GM10266 (cell line): Measurements from ENCODE around the gene ASCC2.

ENCODE experiments used
- DNase-seq: peaks from one replicate; pipeline ENCODE4 v3.0.0; 2012; ENCODE audit errors: extremely low spot score
- TF ChIP-seq, protein P1 (sequence below): IDR thresholded peaks from 2 replicates; pipeline ENCODE4 v1.5.1; 2012; ENCODE audit warnings: mild to moderate bottlenecking, low read depth; ENCODE audit not compliant: control insufficient read depth, insufficient read depth; ENCODE audit errors: missing control alignments

The ASCC2 gene

DNA sequence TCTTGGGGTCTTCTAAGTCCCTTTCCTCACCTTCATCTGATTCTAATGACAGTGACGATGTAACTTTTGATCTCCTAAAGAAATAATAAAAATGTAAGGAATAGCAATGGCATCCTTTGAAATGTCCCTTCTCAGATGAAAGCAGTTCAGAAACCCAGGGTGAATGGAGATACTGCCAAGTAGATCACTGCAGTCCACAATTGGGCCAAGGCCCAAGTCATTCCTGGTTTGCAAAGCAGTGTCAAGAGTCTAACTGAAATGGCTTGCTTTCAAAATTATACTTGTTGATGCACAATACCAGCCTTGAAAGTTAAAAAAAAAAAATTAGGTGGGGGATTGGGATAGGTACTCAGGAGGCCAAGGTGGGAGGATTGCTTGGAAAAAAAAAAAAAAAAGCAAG lies 20.4 kb downstream of the ASCC2 start:
- DNase-seq: no peak
- TF ChIP-seq, protein P1, sequence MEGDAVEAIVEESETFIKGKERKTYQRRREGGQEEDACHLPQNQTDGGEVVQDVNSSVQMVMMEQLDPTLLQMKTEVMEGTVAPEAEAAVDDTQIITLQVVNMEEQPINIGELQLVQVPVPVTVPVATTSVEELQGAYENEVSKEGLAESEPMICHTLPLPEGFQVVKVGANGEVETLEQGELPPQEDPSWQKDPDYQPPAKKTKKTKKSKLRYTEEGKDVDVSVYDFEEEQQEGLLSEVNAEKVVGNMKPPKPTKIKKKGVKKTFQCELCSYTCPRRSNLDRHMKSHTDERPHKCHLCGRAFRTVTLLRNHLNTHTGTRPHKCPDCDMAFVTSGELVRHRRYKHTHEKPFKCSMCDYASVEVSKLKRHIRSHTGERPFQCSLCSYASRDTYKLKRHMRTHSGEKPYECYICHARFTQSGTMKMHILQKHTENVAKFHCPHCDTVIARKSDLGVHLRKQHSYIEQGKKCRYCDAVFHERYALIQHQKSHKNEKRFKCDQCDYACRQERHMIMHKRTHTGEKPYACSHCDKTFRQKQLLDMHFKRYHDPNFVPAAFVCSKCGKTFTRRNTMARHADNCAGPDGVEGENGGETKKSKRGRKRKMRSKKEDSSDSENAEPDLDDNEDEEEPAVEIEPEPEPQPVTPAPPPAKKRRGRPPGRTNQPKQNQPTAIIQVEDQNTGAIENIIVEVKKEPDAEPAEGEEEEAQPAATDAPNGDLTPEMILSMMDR: no peak

GRCh38 chr22:29816980-29817379 lies 21.1 kb downstream of the ASCC2 start:
- no peak for DNase-seq
- TF ChIP-seq, protein P1: no peak

DNA sequence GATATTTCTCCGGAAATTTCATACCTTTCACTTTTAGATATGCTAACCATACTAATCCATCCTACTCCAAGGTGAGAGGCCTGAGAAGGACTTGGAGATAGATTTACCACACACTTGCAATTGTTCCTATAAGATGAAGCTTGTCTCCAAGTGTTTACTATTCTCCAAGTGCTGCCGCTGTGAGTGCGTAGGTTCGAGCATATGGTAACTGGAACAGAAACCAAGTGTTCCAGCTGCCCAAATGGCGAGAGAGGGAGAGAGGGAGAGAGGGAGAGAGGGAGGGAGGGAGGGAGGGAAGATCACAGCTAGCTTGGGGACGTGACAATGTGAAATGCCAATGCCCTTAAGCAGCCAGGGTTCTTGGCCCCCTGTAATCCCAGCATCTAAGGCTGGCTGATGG lies 21.5 kb downstream of the ASCC2 start:
- DNase-seq: no peak
- TF ChIP-seq, protein P1: no peak

DNA sequence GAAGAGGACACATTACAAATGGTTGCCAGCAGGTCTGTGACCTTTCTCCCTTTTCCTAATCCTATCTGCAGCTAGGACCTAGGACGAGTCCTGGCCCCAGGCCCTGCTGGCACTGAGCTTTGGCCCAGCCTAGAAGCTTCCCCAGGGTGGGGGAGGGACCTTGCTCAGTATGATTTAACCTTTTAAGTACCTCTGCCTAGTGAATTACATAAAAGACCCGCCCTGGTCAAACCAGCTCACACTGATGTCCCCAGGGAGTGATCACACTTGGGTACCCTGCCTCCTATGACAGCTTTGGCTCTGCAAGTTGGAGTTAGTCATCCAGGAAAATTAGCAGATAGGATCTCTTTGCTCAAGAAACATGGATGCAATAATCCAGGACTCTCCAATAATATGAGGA lies 21.9 kb downstream of the ASCC2 start:
- TF ChIP-seq, protein P1: no peak
- no peak for DNase-seq

DNA sequence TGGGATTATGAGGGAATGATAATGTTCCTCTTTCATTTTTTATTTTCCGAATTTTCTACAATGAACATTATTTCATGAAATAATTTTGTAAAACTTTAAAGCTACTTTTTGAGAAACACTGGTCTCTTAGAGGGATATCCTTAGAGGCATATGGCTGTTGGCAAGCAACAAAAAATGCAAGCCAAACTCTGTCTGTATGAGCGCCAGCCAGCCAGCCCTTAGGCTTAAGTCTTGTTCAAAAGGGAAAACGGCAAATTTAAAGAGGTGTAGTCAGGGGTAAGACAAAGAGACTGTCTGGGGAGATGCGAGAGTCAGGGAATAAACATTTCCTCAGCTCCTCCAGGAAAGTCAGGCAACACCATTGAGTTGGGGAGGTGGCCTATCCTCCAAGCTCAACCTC lies 22.5 kb downstream of the ASCC2 start:
- TF ChIP-seq, protein P1: no peak
- DNase-seq: no peak

- TF ChIP-seq, protein P1: no peak
- DNase-seq: no peak
These were observed 24.1 kb downstream of the ASCC2 start for GRCh38 chr22:29814003-29814402.

DNA sequence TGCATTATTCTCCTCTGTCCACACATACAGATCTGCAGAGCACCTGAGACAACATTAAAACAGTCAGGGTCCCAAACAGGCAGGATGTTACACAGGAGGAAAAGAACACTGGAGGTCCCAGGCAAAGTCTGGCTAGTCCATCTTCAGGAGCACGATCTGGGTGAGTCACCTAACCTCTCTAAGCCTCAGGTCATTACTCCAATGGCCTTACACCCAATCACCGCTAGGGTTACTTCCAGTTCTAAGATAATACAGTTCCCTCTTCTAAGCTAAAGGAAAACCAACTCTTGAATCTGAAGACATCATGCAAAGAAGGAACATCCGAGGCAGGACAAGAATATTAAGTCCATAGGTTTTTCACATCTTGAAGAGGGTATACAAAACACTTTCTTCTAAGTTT lies 24.5 kb downstream of the ASCC2 start:
- TF ChIP-seq, protein P1: no peak
- no peak for DNase-seq

- TF ChIP-seq, protein P1: no peak
- DNase-seq: no peak
These were observed 24.9 kb downstream of the ASCC2 start for GRCh38 chr22:29813126-29813525.
